HFFc6 (cell line): Measurements from ENCODE around the gene TAF5L. TPM values are rescaled to one million over a fixed set of nuclear protein-coding genes. Genes with fewer than 3 reads are reported as not detected.

Experiments
- DNase-seq: peaks from one replicate; pipeline ENCODE4 v3.0.0-alpha.2; 2018
- H3K27ac Mint-ChIP-seq: 2 replicates; pipeline ENCODE4 v1.8.0; 2020; ENCODE audit warnings: mild to moderate bottlenecking, mixed read lengths
- H3K27me3 Mint-ChIP-seq: 2 replicates; pipeline ENCODE4 v1.8.0; 2021; ENCODE audit warnings: mild to moderate bottlenecking, moderate library complexity, mixed read lengths; ENCODE audit not compliant: insufficient read depth
- H3K36me3 Mint-ChIP-seq: 2 replicates; pipeline ENCODE4 v1.8.0; 2021; ENCODE audit warnings: low read depth, mixed read lengths
- H3K4me1 Mint-ChIP-seq: 2 replicates; pipeline ENCODE4 v1.8.0; 2020; ENCODE audit warnings: low read depth, mixed read lengths
- H3K4me3 Mint-ChIP-seq: 2 replicates; pipeline ENCODE4 v1.8.0; 2020; ENCODE audit warnings: mild to moderate bottlenecking, moderate library complexity, mixed read lengths
- H3K9me3 Mint-ChIP-seq: 2 replicates; pipeline ENCODE4 v1.8.0; 2020; ENCODE audit warnings: mild to moderate bottlenecking, mixed read lengths
- total RNA-seq, 6 experiments: library from RNA; stranded (reverse); fragmentation: NEBNext Ultra II Directional; extraction: Animal tissue kit (Norgen Biotek cat#: 25700); gene quantifications; 2 replicates in 1 of 6; 3 replicates in 5 of 6; pipeline ENCODE4 v1.2.3, GENCODE V29; 2021
- TF ChIP-seq, protein P1 (sequence below): fragments of 200-600 bp; sonication (generic); IDR thresholded peaks from 2 replicates; pipeline ENCODE4 v1.5.0; 2021; ENCODE audit warnings: antibody characterized with exemption, mild to moderate bottlenecking

Gene TAF5L
- total RNA-seq, 6 experiments from 2014 or later, result 17.6 to 20.7 (median 20.3) TPM

DNA sequence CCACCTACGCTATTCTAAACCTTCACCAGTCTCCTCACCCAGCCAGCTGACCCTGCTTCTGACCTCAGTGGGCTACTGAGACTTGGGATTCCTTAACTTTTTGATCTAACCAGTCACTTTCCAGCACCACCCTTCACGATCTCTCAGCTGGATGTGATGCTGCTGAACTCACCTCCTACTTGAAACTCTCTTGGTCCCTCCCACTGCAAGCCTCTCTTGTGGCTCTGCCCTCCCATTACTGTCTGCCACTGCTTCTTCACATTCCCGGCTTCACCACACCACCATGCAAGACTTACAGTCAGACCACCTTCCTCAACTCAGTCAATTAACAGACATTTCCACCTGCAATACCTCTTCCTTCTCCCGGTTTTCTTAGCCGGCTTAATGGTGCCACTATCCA lies 6.3 kb downstream of the TAF5L start:
- Mint-ChIP-seq H3K4me1 (peaks cover 62% of the 10 kb centered on the region), H3K4me3 (no peak overlapping the region), H3K27ac (no peak overlapping the region), H3K36me3 (no peaks in the 10 kb centered on the region; the same call in 1 of the 2 replicates), H3K9me3 (no peaks in the 10 kb centered on the region), H3K27me3 (no peaks in the 10 kb centered on the region)
- no peak for DNase-seq
- TF ChIP-seq, protein P1, sequence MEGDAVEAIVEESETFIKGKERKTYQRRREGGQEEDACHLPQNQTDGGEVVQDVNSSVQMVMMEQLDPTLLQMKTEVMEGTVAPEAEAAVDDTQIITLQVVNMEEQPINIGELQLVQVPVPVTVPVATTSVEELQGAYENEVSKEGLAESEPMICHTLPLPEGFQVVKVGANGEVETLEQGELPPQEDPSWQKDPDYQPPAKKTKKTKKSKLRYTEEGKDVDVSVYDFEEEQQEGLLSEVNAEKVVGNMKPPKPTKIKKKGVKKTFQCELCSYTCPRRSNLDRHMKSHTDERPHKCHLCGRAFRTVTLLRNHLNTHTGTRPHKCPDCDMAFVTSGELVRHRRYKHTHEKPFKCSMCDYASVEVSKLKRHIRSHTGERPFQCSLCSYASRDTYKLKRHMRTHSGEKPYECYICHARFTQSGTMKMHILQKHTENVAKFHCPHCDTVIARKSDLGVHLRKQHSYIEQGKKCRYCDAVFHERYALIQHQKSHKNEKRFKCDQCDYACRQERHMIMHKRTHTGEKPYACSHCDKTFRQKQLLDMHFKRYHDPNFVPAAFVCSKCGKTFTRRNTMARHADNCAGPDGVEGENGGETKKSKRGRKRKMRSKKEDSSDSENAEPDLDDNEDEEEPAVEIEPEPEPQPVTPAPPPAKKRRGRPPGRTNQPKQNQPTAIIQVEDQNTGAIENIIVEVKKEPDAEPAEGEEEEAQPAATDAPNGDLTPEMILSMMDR, result no peak

DNA sequence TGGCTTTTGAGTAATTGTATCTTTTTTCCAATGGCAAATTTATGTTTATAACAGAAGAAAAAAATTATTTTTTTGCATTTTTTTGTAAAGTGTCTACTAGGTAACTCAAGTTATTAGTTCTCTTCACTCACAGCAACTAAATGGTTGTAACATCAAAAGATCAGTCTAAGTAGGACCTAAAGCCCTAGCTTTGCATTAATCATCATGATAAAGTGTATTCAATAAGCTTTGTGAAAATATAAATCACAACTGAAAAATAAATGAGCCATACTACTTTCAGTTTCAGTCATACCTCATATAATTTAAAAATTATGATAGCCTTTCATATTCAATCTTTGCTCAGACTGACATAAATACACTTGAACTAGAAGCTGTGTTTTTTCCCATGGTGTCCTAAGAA lies 6.9 kb downstream of the TAF5L start:
- H3K9me3 Mint-ChIP-seq, result no peaks in the 10 kb centered on the region
- peaks cover 56% of the 10 kb centered on the region for H3K4me1 Mint-ChIP-seq
- no peaks in the 10 kb centered on the region; the same call in 1 of the 2 replicates for H3K36me3 Mint-ChIP-seq
- TF ChIP-seq, protein P1, result no peak
- DNase-seq, result no peak
- no peak overlapping the region for H3K4me3 Mint-ChIP-seq
- H3K27me3 Mint-ChIP-seq, result no peaks in the 10 kb centered on the region
- no peak overlapping the region for H3K27ac Mint-ChIP-seq

DNA sequence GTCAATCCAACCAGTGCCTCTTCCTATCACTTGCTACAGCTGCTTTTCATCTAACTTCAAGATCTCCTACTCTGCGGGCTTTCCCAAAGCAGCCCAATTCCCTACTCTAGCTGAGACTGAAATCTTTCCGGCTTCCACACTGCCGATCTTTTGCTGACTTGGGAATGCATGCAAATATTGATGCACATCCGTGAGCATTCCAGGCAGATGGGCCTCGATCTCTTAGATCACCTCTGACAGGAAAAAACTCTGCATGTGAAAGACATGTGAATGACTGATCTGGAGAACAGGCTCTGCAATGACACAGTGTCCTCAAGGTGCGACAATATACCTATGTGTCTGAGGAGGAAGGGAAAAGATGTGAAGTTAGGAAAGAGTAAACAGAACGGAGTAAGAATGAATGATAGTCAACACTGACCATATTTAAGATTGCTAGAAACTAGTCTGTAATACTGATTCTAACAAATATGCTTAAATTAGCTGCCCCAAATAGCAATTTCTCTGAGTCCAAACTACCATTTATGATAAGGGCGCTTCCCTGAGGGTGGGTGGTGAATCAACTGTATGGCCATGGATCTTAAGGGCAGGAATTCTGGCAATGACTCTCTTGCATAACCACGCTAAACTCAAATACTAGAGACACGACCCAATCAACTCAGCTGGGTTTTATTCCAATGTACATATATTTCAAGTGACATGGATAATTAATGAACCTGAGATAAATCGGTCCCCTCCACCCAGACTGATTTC lies 8.4 kb downstream of the TAF5L start:
- H3K27ac Mint-ChIP-seq, result no peak overlapping the region
- H3K27me3 Mint-ChIP-seq, result no peaks in the 10 kb centered on the region; the same call in 1 of the 2 replicates
- no peak for DNase-seq
- peaks cover 10% of the 10 kb centered on the region for H3K36me3 Mint-ChIP-seq
- no peaks in the 10 kb centered on the region for H3K9me3 Mint-ChIP-seq
- H3K4me3 Mint-ChIP-seq, result no peak overlapping the region
- H3K4me1 Mint-ChIP-seq, result peaks cover 46% of the 10 kb centered on the region
- TF ChIP-seq, protein P1, result no peak

DNA sequence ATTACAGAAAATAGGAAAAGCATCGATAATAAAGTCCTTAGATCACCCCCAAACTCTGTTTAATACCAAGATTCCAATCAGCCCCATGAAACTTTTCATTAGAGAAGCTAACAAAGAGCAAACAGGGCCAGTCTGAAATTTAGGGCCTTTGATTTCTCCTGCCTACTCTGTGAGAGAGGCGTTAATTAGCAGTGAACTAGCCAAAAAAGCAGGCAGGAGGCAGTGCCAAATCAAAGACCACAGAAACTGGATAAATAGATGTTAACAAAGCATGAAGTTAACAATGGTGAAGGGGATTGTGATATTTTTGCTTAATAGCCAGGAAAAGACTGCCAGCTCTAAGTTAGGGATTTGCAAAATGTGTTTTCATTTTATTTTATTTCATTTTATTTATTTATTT lies 11.2 kb downstream of the TAF5L start:
- H3K4me3 Mint-ChIP-seq, result no peak overlapping the region
- H3K9me3 Mint-ChIP-seq, result no peaks in the 10 kb centered on the region
- H3K27ac Mint-ChIP-seq, result no peak overlapping the region
- peaks cover 17% of the 10 kb centered on the region for H3K4me1 Mint-ChIP-seq
- peaks cover 12% of the 10 kb centered on the region for H3K36me3 Mint-ChIP-seq
- DNase-seq, result no peak
- H3K27me3 Mint-ChIP-seq, result no peaks in the 10 kb centered on the region; the same call in 1 of the 2 replicates
- TF ChIP-seq, protein P1, result no peak

DNA sequence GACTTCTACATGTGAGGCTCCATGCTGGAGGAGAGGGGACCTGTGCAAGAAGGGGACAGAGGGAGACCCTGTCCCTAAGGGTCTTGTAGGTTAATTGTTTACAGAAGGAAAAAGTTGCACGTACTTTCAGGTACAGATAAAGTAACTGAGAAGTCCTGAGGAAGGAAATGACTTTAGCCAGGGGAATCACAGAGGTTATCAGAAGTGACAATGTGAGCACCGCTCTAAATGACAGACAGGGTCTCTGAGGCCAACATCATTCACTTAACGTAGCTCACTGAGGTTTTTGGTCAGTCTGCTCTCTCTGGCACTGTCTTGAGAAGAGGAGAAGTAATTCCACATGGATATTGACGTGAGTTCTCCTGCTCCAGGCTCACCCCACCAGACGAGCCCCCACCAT lies 12.0 kb downstream of the TAF5L start:
- Mint-ChIP-seq H3K4me3 (no peak overlapping the region), H3K36me3 (peaks cover 16% of the 10 kb centered on the region), H3K9me3 (no peaks in the 10 kb centered on the region), H3K4me1 (peaks cover 13% of the 10 kb centered on the region), H3K27ac (no peak overlapping the region), H3K27me3 (no peaks in the 10 kb centered on the region; the same call in none of the 2 replicates)
- TF ChIP-seq, protein P1, result no peak
- no peak for DNase-seq
